ENCODE data around the gene TRIP10. TPM values are rescaled to one million over a fixed set of nuclear protein-coding genes. Genes with fewer than 3 reads are reported as not detected.

TRIP10 gene
- total and polyA plus RNA-seq, 2 of the 8 experiments (the other 6 are each of a cell fraction or from before 2014, with no cell fraction given) = 27.8 to 69.5 TPM

GRCh38 chr19:6700586-6701316 lies 38.7 kb upstream of the TRIP10 start (continued):
- TF ChIP-seq CBX8 (IDR thresholded peaks at IDR 0.05; ENCODE audit: borderline replicate concordance, low read depth, low read length) (no peak), E2F6 (IDR thresholded peaks at IDR 0.05) (no peak), GTF2F1 (IDR thresholded peaks at IDR 0.05; ENCODE audit: borderline replicate concordance, low read depth, low read length) (no peak)
